ENCODE measurements around the gene GUCY1B1.

Gene GUCY1B1

DNA sequence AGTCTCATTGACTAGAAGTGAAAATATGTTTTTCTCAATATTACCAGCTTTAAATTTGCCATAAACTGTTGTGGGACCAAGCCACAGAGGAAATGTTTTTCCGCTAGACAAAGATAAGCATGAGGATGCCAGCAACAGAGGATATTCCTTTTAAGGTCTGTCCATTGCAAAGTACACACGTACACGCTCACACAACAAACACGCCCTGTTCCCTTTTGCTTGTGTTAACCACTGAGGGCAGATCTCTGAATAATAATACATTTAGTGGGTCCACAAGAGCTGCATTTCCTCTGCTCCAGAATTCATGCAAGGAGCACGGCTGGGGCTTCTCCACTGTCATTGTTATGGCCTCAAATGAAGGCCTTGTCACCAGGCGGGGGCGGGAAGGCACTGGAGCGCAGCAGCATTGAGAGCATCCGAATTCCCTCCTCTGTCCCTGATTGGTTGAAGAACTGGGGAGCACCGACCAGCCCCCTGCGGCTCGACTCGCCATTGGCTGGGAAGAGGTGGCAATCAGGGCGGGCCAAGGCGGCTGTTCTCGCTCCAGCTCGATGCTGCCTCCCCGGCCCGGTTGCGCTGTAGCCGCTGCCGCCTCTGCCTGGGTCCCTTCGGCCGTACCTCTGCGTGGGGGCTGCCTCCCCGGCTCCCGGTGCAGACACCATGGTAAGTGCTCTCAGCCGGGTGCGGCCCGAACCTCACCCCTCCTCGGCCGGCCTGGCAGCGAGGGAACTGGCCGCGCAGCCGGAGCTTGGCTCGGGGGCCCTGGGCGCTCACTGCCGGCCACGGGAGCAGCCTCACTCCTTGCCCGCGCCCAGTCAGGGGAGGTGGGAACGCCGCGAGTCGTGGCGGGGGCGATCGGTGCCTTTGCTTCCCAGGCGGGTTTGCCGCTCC, at the start of gene GUCY1B1:
TSS of gene GUCY1B1 (plus strand) at position 541 of the 891 bp plus-strand sequence. CDS start at position 661, 120 bp downstream.
- no peak for DNase-seq

DNA sequence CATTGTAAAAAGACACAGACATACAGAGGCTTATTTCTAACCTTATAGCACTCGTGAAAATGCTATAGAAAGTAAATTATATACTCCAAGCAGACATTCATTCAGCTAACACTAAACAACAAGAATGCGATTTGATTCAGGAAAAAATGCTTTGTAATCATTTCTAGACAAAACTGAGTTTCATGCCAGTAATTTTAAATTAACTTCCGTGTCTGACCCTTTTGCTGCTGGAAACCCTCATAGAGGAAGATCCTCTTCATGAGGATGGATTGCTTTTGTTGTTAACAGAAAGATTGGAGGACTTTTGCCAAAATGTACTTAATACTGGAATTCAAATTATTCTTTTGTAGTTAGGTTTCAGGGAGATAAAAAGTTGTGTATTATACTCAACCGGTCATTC, 48.9 kb upstream of the GUCY1B1 start:
- no peak for DNase-seq

DNA sequence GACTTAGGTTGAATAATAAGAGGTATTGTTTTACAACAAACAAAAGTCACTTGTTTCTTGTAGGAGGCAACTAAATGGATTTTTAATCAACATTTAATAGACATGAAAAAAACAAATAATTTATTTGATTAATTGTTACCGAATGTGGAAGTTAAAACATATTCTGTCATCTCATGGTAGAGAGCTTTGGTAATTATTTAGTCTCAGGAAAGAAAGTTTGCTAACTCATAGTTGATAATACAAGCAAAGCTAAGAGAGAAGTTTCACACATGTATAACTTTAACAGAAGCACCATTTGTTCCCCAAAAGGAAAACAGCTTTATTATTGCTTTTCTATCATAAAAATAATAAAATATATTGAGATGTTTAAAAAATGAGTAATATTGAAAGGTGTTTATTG, 47.3 kb upstream of the GUCY1B1 start:
- DNase-seq, result no peak

DNA sequence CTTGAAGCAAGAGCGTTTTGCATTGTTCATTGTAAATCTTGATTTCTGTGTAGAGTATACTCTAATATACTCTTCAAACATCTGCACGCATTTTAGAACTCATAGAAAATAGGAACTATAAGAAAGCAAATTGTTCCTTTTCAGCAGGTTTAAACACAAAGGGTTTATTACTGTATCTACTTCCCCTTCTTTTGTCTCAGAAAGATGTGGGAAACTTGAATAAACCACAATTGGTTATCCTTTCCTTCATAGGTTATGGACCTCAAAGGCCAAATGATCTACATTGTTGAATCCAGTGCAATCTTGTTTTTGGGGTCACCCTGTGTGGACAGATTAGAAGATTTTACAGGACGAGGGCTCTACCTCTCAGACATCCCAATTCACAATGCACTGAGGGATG, 46.0 kb upstream of the GUCY1B1 start:
- no peak for DNase-seq

DNA sequence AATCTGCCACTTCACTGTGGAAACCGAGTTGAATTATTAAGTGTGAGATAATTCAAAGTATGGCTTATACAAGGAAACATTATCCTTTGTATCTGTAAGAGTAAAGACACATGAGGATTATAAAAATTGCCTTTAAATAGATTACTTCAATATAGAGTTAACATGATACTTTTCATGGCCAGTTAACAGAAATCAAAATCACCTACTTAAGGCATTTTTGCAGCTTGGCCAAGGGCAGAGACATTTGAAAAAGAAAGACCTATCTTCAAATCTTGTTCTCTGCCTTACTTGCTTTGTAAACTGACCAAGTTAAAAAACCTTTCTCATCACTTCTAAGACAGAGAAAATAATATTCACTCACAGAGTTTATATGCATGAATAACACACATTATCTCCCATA, 44.9 kb upstream of the GUCY1B1 start:
- DNase-seq, result no peak

DNA sequence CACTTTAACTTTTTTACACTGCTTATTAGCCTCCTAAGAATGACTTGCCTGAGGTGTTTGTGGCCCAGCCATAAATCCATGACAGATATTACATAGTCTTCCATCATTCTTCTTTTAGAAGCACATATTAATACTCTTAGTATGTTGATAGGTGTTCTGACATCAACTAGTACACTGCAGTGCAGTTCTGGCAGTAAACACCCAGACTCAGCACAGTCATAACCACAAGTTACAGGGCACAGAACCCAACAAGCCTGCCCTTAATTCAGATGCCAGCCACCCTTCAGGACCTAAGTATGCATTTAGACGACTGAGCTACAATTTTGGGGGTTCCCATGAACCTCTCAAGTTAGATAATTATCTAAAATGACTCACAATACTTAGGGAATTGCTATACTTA, 36.5 kb upstream of the GUCY1B1 start:
- no peak for DNase-seq

DNA sequence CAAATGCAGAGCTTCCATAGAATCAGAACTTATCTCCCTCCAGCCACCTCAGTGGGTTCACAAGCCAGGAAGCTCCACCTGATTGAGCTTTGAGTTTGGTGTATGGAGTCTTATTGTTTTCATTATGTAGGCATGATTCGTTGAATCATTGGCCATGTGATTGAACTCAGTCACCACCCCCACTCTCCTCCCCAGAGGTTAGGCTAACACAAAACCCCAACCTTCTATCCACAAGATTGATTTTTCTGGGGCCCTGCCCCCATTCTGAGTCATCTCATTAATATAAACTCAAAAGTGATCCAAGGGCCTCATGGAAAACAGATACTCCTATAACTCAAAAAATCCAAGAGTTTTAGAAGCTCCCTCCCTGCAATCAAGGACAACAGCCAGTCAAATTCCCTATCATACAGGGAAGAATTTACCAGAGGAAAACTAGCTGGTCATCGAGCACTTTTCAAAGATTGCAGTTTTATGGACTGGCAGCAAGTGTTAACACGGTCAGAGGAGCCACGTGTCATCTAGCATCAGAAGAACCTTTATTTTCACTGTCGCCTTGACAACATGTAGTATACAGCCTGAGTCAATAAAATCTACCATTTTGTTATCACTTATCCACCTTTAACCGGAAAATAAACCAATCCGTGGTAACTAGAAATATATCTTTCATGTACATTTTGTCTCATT, 35.9 kb upstream of the GUCY1B1 start:
- DNase-seq, result no peak

DNA sequence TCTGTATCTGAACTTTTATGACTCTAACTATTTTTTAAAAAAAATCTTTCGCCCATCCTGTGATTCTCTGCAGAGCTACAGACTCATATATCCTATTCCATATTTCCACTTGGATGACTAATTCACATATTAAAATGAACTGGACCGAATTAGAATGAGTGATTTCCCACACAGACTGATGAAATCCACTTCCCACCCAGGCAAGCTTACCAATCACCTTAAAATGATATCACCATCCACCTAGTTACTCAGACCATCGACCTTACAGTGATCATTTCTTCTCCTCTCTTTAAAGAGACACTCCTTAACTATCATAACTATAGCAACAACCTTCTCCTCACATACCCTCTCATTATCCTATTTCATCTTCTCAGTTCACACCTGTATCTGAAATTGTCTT, 34.1 kb upstream of the GUCY1B1 start:
- no peak for DNase-seq

DNA sequence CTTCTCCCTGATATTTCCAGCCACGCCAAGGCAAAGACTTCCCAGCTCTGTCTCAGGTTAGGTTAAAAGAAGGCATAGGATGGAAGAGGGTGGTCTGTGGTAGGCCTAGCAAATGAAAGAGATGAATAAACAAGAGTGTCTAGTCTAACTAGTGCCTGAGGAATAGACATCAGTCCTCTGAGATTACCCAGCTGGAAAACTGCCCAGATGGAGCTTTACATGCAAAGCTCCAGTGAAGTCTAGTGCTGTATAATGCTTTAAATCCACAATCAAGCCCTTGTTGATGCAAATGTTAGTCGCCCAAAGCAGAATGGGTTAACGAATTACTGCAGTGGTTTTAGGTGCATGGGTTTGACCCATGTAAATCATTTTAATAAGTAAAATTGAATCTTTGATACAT, 24.8 kb upstream of the GUCY1B1 start:
- peak; percentile 22 for DNase-seq

DNA sequence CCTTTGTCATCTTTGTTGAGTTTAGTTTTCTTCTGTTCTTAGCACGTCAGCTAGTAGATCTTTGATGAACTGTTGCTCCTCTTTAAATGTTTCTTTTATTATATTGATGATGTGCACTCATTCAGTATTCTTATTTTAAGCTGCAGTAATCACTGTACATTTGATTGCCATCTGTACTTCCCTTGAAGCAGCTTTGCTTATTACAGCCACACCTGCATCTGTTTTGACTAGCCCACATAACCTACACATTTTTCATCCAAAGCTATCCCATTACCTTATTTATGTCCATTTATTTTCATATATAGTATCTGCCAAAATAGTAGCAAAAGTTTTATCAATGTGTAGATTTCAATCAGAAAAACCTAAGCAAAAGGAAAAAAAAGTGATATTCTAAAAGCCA, 23.9 kb upstream of the GUCY1B1 start:
- no peak for DNase-seq

DNA sequence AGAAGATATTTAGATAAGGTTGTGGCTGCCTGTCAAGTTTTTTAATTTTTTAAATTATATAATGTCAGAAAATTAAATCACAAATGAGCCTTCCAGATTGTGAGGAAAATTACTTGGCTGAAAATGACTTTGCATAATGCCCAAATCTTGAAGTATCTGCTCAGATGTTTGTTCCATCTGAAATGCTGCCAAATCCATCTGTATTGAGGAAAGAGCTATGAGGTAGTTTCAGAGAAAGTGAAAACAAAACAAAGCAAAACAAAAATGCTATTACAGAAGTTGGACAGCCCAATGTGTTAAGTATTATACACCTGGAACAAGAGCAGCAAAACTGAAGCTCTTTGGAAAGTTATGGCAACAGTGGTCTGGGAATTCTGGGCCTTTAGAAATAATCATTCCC, 23.3 kb upstream of the GUCY1B1 start:
- DNase-seq, result no peak

DNA sequence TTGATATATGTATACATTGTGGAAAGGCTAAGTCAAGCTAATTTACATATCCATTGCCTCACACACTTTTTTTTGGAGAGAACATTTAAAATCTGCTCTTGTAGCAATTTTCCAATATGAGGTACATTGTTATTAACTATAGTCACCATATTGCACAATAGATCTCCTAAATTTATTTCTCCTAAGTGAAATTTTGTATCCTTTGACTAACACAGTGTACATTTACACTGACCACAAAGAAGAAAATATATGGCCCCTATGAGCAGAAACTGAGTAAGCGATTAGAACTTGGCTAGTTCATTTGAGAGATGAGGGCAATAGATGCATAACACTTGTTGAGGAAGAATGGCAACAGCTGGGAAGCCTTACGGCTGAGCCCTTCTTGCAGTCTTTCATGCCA, 20.3 kb upstream of the GUCY1B1 start:
- DNase-seq, result no peak

DNA sequence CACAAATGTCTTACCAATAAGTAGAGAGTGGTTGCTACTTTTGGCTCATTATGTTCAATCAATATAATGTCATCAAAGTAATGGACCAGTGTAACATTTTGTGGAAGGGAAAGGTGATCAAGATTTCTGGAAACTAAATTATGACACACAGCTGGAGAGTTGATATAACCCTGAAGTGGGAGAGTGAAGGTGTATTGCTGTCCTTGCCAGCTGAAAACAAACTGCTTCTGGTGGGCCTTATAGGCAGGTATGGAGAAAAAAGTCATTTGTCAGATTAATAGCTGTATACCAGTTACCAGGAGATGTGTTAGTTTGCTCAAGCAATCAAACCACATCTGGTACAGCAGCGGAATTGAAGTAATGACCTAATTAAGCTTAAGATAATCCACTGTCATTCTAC, 17.3 kb upstream of the GUCY1B1 start:
- DNase-seq, result no peak

DNA sequence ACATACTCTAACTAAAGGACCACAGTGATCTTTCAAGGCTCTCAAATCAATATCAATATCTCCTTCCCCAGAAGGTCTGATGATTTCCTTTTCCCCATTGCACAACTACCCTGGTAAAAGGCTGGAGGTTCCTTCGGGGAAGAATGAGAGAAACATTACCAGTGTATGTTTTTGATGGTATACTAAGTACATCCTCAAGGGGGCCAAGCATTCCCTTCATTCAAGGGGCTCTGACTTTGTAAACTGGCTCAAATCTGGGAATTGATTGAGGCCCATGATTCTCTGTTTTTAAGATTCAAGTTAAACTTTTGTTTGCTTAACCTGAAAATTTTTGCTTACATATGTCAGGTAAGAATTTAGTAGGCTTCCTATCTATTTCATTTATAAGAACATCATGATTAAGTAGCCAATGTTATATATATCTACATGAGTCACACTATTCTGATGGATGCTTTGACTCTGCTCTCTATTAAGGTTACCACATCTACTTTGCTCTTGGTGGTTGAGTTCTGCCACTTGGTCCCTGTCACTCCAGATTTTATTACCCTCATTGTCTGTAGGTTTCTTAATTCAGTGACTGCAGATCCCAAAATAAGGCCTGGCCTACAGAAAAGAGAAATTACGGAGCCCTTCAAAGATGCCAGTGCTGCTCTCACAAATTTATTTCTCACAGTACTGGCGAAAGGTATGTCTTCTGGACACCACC, 16.4 kb upstream of the GUCY1B1 start:
- no peak for DNase-seq

DNA sequence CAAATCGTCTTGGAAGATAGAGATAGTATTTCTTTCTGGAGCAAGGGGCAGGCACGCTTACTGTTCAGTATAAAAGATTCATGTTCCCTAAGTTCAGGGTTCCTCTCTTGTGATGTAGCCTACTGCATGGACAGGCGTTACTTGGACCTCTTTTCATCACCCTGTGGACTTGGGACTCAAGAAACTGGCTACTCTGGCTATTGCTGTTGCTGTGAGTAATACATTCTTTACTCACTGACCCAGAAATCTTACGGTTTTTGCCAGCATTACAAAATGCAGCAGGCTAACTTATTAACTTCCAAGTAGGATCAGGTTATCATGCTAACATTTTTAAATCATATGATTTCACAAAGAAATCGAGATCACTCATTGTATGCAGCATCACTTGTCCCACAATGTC, 12.8 kb upstream of the GUCY1B1 start:
- no peak for DNase-seq

DNA sequence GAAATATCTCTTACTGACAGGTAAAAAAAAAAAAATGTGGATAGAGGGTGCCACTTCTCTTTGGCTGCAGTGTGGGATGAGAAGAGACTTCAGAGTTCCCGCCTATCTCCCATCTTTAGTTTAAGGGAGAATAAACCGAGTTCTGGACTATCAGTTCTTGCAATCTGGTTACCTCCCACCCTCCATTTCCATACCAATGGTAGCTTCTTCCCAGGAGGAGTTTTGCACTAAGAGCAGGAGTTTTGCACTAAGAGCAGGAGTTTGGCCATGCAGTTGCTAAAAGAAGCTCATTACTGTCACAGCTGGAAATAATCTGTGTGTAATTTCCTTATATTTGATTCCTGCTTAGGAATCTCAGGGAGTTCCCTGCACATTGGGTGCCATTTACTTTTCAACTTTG, 10.8 kb upstream of the GUCY1B1 start:
- no peak for DNase-seq

DNA sequence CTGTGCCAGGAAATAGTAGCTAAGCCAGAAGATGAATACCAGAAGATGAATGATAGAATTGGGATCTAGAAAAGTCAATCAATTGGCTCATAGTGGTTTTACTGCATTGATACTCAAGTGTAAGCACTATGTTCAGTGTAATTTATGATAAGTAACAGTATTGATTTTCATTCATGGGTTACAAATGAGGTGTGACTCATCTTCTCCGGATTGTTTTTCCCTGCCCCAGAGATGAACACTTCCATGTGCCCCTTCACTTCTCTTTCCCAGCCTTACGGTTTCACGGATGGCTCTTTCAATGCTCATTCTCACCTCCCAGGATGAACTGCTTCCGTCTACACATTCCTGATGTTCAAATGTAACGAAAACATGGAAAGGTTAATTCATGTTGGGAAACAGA, 9.8 kb upstream of the GUCY1B1 start:
- DNase-seq, result no peak

DNA sequence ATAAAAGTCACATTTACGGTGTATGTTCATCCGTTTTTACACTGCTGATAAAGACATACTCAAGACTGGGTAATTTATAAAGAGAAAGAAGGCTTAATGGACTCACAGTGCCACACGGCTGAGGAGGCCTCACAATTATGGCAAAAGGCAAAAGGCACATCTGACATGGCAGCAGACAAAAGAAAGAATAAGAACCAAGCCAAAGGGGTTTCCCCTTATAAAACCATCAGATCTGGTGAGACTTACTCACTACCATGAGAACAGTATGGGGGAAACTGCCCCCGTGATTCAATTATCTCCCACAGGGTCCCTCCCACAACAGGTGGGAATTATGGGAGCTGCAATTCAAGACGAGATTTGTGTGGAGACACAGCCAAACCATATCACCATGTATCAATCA, 7.3 kb upstream of the GUCY1B1 start:
- DNase-seq, result no peak

DNA sequence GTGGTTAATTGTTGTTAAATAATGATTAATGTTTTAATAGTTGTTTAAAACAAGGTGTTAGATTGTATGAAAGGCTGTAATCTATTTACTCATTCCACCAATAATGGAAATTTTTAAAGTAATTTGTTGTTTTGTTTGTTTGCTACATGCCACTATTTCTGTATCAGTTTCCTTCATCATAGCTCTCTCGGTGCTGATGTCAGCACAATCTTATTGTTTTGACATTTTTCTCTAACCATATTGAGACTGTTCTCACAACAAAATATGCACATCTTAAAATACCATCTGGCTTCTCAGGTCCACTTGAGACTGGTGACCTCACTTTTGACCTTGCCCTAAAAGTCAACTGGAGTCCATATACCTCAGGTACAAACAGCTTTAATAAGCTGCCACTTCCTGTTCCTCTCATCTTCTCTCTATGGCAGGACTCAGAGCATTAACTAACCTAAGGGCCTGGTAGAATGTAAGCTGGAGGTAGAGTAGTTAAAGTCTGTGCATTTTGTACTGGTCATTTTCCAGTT, 1.0 kb upstream of the GUCY1B1 start:
- no peak for DNase-seq

DNA sequence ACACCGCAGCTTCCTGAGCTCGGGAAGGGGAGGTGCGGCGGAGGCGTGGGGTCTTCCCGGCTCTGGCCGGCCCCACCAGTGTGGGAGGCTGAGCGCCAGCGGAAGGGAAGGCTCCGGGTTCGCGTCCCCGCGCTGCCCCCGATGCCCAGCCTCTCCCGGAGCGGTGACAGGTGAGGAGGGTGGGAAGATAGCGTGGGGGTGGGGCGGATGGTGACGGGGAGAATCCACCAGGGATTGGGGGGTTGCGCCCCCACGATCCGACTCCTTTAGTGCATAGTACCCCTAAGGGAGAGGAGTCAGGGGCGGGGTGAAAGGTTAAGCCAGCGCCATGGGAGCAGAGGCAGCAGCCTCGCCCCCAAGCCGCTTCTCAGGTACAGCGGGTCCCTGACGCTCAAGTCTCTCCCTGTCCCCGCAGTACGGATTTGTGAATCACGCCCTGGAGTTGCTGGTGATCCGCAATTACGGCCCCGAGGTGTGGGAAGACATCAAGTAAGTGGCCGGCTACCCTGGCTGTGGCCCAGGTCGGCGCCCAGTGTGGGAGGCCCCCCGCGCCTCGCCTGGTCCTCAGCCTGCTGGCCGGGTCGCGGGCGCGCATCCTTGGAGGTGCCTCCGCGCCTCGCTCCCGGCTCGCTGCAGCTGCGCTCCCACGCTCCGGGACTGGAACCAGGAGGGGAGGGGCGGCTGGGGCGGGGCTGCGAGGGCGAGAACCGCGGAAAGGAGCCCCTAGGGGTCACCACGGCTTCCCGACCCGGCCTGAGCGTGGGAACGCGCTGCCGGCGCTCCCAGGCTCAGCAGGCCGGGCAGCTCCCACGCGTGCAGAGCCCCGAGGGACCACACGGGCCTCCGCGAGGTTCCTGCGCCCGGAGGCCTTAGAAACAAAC, 791 bp downstream of the GUCY1B1 start:
- DNase-seq, result no peak

DNA sequence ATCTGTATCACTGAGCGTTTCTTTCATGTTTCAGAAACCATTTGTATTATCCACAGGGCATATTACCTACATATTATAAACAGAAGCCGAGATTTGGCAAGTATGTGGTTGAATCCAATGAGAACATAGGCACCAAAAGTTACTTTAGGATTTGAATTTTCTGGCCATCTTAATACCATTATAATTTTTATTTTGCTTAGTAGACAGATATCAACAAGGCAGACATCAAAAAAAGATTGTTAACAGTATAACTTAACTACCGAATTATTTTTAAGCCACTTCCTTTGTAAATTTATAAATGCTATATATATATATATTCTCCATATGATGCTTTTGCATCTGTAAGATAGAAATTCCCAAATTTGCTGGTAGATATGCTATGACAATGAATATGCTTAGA, 2.2 kb downstream of the GUCY1B1 start:
- DNase-seq, result no peak

DNA sequence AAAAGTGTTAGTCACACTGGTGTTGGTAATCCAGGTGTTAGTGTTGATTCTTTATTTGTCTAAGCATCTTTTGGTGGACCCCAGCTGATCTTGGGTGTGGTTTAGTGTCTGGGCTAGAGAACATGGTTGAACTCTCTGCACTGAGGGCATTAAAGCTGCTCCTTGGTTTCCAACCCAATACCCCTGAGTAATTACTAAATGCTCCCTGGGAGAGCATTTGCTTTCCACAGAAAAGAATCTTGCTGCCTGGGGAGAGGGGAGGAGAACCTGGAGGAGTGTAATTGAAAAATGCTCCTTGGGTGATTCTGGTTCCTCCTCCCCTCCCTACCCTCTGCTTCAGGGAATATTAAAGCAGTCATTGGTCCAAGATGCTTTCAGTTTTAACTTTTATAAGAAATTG, 3.1 kb downstream of the GUCY1B1 start:
- DNase-seq, result no peak

DNA sequence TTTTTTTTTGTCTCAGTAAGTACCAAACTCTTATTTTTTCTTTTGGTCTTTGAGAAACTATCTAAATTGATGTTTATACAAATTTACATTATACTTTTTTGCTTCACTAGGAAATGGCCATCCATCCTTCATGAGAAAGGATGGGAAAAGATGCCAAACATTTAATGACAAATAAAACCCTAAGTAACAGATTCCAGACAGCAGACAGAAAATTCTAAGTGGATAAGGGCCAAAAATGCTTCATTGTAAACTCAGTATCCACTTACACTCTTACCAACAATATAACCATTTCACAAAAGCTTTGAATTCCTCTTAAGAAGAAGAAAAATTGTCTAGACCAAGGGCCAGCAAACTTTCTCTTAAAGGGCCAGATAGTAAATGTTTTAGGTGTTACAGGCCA, 3.5 kb downstream of the GUCY1B1 start:
- no peak for DNase-seq

Data from NCI-H526 treated with DMSO at 0.1 percent for 48 hours (cell line).